HG03103 (cell line): ENCODE measurements around the gene GAS7.

ENCODE experiments used
- ATAC-seq: cut with Tn5 transposase; IDR thresholded peaks from one replicate; pipeline ENCODE4 v1.9.1; 2021; ENCODE audit warnings: low read depth; ENCODE audit not compliant: unreplicated experiment

GAS7 gene

GRCh38 chr17:9994761-9995160 is 203.6 kb downstream of the GAS7 start:
- ATAC-seq: no peak

DNA sequence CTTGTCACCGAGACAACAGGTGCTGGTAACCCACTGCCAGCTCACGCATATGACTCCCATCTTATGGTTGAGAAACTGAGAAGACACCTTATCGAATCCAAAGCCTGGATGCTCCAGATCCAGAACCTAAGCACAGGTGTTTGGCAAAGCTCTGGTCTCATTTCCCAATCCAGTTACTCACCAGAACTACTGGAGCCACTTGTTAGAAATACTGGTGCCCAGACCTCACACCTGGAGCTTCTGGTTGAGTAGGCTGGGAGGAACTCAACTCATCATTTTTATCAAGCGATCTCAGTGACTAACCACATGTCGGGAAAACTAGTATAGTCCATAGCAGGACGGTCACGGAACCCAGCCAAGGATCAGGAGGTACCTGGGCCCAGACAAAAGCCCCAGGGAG is 206.6 kb downstream of the GAS7 start:
- no peak for ATAC-seq

GRCh38 chr17:9991351-9991750 is 207.1 kb downstream of the GAS7 start:
- ATAC-seq: no peak

DNA sequence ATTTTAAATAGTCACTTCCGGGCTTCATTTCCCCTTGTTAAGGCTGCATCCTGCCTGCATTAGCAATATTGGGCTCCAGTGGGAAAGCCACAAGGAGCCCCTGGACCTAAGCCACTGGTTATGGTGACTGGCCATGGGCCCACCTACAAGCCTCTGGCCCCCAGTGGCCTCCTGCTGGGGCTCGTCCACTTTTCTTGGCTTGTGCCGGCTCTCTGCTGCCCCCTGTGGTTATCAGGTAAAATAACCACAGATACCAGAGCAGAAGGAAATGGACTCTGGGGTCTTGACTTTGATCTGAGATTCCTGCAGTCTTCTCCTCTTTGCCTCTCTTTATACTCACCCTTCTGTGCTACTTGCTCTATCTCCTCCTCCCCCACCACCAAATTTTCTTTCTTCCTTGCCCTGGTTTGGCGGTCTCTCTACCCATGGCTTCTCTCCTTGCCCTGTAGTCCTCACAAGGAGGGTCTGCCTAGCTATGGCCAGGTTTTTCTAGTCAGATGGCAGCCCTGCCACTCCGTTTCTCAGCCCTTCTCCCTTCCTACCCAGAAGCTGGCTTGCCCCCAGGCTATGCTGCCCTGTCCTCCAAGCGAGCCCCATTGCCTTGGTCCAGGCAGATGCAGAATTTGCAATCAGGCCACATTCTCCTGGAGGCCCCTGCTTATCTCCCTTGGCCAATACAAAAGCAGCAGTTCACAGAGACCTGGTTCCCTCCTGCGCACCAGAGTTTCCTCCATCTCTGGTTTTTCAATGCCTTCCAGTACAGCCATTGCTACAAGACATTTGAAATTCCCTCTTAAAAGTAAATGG is 210.4 kb downstream of the GAS7 start:
- ATAC-seq: no peak

GRCh38 chr17:9986754-9987382 is 211.5 kb downstream of the GAS7 start:
- ATAC-seq: no peak

DNA sequence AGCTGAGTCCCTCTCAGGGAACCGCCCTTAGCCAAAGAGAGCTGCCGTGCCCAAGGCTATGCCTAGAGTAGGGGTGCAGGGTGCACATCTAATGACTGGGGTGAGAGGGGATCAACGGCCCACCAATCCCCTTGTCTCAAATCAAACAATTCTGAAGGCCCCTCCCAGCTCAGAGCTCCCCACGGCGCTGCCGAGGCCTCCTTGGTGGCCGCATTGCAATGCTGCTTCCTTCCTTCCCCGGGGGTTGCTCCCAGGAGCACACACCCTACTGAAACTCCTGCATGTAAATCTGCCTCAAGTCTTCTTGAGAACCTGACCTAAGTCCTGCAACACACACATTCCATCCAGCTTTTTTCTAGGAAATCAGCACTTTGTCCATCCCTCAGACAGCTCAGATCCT is 212.8 kb downstream of the GAS7 start:
- no peak for ATAC-seq

GRCh38 chr17:9984768-9985167 is 213.6 kb downstream of the GAS7 start:
- no peak for ATAC-seq

DNA sequence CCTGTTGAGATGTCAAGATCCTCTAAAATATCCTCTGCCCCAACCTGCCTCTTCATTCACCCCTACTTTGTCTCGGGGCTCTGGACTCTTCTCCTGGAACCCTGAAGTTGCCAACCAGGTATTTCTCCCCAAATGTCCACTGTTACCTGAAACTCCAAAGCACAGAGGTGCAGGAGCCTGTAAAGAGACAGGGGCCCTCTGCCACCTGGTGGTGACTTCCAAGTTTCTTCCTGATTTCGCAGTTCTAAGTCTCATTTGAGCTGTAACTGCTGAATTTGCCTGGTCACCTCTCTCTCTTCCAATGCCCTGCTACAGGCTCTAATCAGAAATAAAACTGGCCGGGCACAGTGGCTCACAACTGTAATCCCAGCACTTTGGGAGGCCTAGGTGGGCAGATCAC is 216.2 kb downstream of the GAS7 start:
- no peak for ATAC-seq

DNA sequence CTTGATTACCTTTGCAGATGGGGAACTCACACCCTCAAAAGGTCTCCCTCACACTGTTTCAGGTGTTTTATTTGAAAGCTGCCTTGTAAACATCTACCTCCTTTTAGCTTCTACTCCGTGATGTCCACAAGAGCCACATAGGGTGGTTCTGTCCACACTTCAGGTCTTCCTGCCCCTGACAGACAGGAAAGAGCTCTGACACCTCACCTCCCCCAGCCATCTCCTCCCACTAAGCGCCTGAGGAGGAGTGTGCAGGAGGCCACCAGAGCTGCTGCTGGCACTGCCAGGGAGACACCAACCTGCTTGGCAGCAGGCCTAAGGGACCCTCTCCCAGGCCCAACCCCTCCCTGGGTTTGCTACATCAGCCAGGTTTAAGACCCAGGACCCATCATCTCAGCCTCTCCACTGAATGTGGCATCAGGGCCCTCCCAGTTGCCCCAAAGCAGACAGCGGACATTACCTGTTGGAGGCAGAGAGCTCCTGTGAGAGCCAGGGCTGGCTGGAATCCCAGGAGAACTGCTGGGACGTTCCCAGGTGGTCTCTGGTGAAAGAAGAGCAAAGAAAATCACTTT is 217.0 kb downstream of the GAS7 start:
- no peak for ATAC-seq

- ATAC-seq: no peak
These were observed 218.9 kb downstream of the GAS7 start for GRCh38 chr17:9979463-9979995.

GRCh38 chr17:9977180-9977575 is 221.2 kb downstream of the GAS7 start:
- no peak for ATAC-seq

DNA sequence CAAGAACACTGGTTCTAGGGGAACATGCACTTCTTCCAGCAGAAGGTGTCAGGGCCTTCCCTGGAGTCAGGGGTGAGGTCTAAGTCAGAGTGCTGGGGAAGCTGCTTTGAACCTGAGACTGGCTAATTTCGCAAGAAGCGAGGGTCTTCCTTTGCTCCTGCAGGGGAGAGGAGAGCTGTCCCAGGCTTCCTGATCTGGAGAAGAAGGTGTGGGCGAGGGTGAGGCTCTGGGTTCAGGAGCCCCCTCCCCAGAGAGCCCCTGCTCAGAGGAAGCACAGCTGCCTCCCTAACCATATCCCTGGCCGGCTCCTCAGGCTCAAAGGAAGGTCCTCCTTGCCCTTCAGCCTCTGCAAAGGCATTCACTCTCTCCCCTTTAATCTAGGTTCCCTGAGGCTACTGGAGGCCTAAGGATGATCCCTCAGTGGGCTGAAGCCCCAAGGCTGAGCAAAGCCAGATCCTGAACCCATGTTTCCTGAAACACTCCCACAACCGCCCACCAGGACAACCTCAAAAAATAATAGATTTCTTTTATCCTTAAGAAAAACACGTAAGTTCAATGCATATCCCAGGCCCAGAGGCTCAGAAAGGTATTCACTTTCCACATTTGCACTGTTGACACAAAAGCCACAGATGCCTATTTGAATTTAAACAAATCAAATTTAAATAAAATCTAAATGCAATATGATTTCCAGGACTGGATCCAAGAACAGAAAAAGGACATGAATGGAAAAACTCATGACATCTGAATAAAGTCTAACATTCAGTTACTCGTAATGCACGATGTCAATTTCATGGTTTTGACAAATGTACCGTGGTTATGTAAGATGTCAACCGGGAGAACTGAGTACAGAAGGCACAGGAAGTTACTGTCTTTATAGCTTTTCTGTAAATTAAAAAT is 221.9 kb downstream of the GAS7 start:
- no peak for ATAC-seq

GRCh38 chr17:9974448-9975381 is 223.7 kb downstream of the GAS7 start:
- no peak for ATAC-seq

DNA sequence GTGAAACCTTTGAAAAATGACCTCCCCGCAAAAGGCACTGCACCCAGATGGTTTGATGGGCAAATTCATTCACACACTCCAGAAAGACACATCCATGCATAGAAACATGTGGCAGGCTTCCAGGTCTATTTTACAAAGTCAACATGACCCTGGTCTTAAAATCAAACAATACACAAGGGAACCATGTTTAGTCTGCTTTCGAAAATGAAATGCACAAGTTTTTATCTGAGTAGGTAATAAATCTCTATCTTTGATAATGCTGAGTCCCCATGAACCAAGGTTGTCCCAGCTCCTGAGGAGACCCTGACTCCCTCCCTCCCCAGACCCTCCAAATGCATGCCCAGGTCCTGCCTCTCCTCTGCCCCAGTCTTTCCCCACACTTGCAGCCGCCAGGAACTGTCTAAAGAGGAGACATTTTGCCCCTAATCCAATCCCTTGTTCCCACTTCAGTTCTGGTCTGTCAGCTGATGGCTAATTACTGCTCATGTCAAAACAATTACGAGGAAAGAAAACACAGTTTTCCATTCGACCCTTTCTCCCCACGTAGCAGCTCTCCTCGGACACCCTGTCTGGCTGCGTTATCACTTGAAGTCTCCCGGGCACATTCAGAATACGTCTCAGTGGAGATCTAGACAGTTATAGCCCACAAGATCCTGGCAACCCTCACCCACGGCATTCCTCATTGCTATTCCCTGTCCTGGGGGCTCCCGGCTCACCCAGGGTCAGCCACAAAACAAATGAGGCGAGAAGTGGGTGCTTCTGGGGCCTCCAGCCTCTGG is 224.5 kb downstream of the GAS7 start:
- no peak for ATAC-seq

- no peak for ATAC-seq
These were observed 226.4 kb downstream of the GAS7 start for GRCh38 chr17:9971991-9972390.

DNA sequence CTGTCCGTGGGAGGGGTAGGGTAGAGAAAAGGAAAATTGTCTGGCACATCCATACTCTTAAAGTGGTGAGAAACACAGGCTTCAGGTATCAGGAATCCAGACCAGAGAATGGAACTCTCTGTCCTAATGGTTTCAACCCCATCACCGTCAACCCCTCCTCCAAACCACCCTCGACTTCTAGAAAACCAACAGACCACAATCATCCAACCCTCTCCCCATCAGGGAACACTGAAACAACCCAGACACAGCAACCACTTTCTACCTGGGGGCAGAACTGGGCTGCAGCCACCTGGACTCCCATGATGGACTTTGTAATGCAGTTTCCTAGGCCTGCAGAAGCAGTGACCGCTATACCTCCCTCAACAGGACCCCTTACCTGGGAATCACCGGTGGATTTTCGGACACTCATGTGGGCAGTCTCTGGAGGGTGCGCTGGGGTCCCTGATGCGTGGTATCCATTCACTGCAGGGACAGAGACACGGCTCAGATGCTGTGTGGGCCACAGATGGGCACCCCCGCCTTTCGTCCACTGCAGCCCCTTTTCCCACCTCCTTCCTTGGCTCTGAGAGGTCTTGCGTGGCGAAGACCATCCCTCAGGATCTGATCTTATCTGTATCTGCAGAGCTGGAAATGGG is 229.0 kb downstream of the GAS7 start:
- ATAC-seq: no peak

GRCh38 chr17:9968881-9969280 is 229.5 kb downstream of the GAS7 start:
- no peak for ATAC-seq

- ATAC-seq: no peak
These were observed 230.4 kb downstream of the GAS7 start for GRCh38 chr17:9968008-9968407.
